ENCODE measurements around the gene NAP1L5. TPM values are rescaled to one million over a fixed set of nuclear protein-coding genes. Genes with fewer than 3 reads are reported as not detected.

Gene NAP1L5
- total RNA-seq, 2 donors from 2014 or later: 7.7 to 10.5 TPM

- H3K4me3 ChIP-seq: no peak overlapping the region
- H3K27ac ChIP-seq: no peak overlapping the region
- no peaks in the 10 kb centered on the region for H3K4me1 ChIP-seq (replicated peaks)
- TF ChIP-seq POLR2AphosphoS5 (IDR thresholded peaks at IDR 0.05) (no peak), POLR2A (IDR thresholded peaks at IDR 0.05) (no peak)
- no peak for DNase-seq (ENCODE audit: low spot score)
- intact Hi-C loops (cut with DNase I): no loop called here
- no peaks in the 10 kb centered on the region for H3K27me3 ChIP-seq (replicated peaks; ENCODE audit: insufficient read depth)
- H3K9me3 ChIP-seq: no peaks in the 10 kb centered on the region
- WGBS: 81% methylated on average over 10 of the region's 10 CpGs
- H3K36me3 ChIP-seq: no peaks in the 10 kb centered on the region
Observed at GRCh38 chr4:88720451-88721428, 23.1 kb upstream of the NAP1L5 start.

- Histone ChIP-seq H3K9me3 (no peaks in the 10 kb centered on the region), H3K4me1 (replicated peaks) (no peaks in the 10 kb centered on the region), H3K36me3 (no peaks in the 10 kb centered on the region), H3K27ac (no peak overlapping the region), H3K27me3 (replicated peaks; ENCODE audit: insufficient read depth) (no peaks in the 10 kb centered on the region), H3K4me3 (no peak overlapping the region)
- WGBS: 85% methylated on average over 1 of the region's 1 CpG
- intact Hi-C loops (cut with DNase I): no loop called here
- TF ChIP-seq POLR2AphosphoS5 (IDR thresholded peaks at IDR 0.05) (no peak), POLR2A (IDR thresholded peaks at IDR 0.05) (no peak), CTCF (IDR thresholded peaks at IDR 0.05) (no peak)
- DNase-seq (ENCODE audit: low spot score): no peak
Observed at GRCh38 chr4:88719381-88719780, 21.8 kb upstream of the NAP1L5 start.

- no peak overlapping the region for H3K27ac ChIP-seq
- TF ChIP-seq POLR2A (IDR thresholded peaks at IDR 0.05) (no peak), CTCF (IDR thresholded peaks at IDR 0.05) (no peak), POLR2AphosphoS5 (IDR thresholded peaks at IDR 0.05) (no peak)
- no peaks in the 10 kb centered on the region for H3K36me3 ChIP-seq
- no peaks in the 10 kb centered on the region for H3K27me3 ChIP-seq (replicated peaks; ENCODE audit: insufficient read depth)
- WGBS: 95% methylated on average over 5 of the region's 5 CpGs
- H3K9me3 ChIP-seq: no peaks in the 10 kb centered on the region
- no peak for DNase-seq (ENCODE audit: low spot score)
- H3K4me1 ChIP-seq (replicated peaks): no peaks in the 10 kb centered on the region
- intact Hi-C loops (cut with DNase I): no loop called here
- no peak overlapping the region for H3K4me3 ChIP-seq
Observed at GRCh38 chr4:88718098-88718497, 20.5 kb upstream of the NAP1L5 start.

- Histone ChIP-seq H3K27me3 (replicated peaks; ENCODE audit: insufficient read depth) (no peaks in the 10 kb centered on the region), H3K9me3 (no peaks in the 10 kb centered on the region), H3K27ac (no peak overlapping the region), H3K4me1 (replicated peaks) (no peaks in the 10 kb centered on the region), H3K36me3 (no peaks in the 10 kb centered on the region), H3K4me3 (no peak overlapping the region)
- no peak for DNase-seq (ENCODE audit: low spot score)
- WGBS: 97% methylated on average over 1 of the region's 1 CpG
- TF ChIP-seq POLR2AphosphoS5 (IDR thresholded peaks at IDR 0.05): no peak
- TF ChIP-seq POLR2A (IDR thresholded peaks at IDR 0.05): no peak
- TF ChIP-seq CTCF (IDR thresholded peaks at IDR 0.05): no peak
- intact Hi-C loops (cut with DNase I): no loop called here
Observed at GRCh38 chr4:88713782-88714181, 16.2 kb upstream of the NAP1L5 start.

GRCh38 chr4:88709989-88710388 is 12.4 kb upstream of the NAP1L5 start:
- intact Hi-C loops (cut with DNase I): loop anchor here (5.0 kb wide), 3 partner anchors 92 to 312 kb away; no protein-coding TSS in a partner anchor
- Histone ChIP-seq H3K4me3 (no peak overlapping the region), H3K9me3 (no peaks in the 10 kb centered on the region), H3K27me3 (replicated peaks; ENCODE audit: insufficient read depth) (no peaks in the 10 kb centered on the region), H3K36me3 (no peaks in the 10 kb centered on the region), H3K27ac (no peak overlapping the region), H3K4me1 (replicated peaks) (no peaks in the 10 kb centered on the region)
- TF ChIP-seq CTCF (IDR thresholded peaks at IDR 0.05) (no peak), POLR2A (IDR thresholded peaks at IDR 0.05) (no peak), POLR2AphosphoS5 (IDR thresholded peaks at IDR 0.05) (no peak)
- WGBS: 100% methylated on average over 1 of the region's 1 CpG
- no peak for DNase-seq (ENCODE audit: low spot score)
